ENCODE results near the gene INSR. TPM values are rescaled to one million over a fixed set of nuclear protein-coding genes. Genes with fewer than 3 reads are reported as not detected.
A peak's percentile ranks its signal among the peaks of the same experiment; 100 is the strongest.

INSR gene
- total and polyA plus RNA-seq, 2 of the 8 experiments (the other 6 are each of a cell fraction or from before 2014, with no cell fraction given), result 13.1 to 48.7 TPM

- Histone ChIP-seq H3K4ac (replicated peaks; ENCODE audit: insufficient read length, low read depth, low read length) (no peak overlapping the region), H3K56ac (replicated peaks; ENCODE audit: insufficient read length, low read depth, low read length) (no peak overlapping the region), H2BK120ac (replicated peaks; ENCODE audit: low read depth, low read length) (no peak overlapping the region), H3K79me2 (ENCODE audit: control insufficient read depth in 1 of 2, insufficient read depth in 2 of 2, low read length in 2 of 2) (peaks cover 0 to 27% of the 10 kb centered on the region in 2 experiments; a peak in 3 of 4 replicates), H2AK5ac (ENCODE audit: low read depth, low read length) (no peak overlapping the region), H3K79me1 (ENCODE audit: low read depth, low read length) (peaks cover 9% of the 10 kb centered on the region), H2AFZ (ENCODE audit: low read length) (no peak overlapping the region), H3K23me2 (ENCODE audit: low read depth, low read length) (peaks cover 3% of the 10 kb centered on the region; the same call in 1 of the 2 replicates), H4K8ac (ENCODE audit: extremely low read depth, insufficient read depth, low read length) (peak overlapping the region; percentile 5; the same call in 1 of the 2 replicates), H2BK12ac (ENCODE audit: low read depth, low read length) (no peak overlapping the region), H2BK5ac (ENCODE audit: low read depth, low read length) (no peak overlapping the region), H4K20me1 (replicated peaks in 1 of 2; ENCODE audit: control insufficient read depth in 1 of 2, insufficient read depth in 2 of 2, low read length in 2 of 2) (peaks cover 2 to 9% of the 10 kb centered on the region in 2 experiments), H3K27ac (ENCODE audit: low read depth, low read length) (no peak overlapping the region), H4K91ac (replicated peaks; ENCODE audit: insufficient read length, low read length) (no peak overlapping the region), H3K4me2 (ENCODE audit: insufficient read depth in 1 of 2, low read depth in 2 of 2, low read length in 2 of 2) (no peak overlapping the region), H2BK20ac (ENCODE audit: low read length) (no peak overlapping the region), H3K9ac (replicated peaks in 1 of 4; ENCODE audit: extremely low read depth in 1 of 4, low read depth in 3 of 4, low read length in 3 of 4) (no peak overlapping the region), H4K5ac (ENCODE audit: insufficient read length, low read depth, low read length) (no peak overlapping the region), H3K4me1 (replicated peaks in 1 of 4; ENCODE audit: control insufficient read depth in 3 of 4, insufficient read depth in 4 of 4, low read length in 3 of 4) (no peaks in the 10 kb centered on the region), H3K36me3 (ENCODE audit: control insufficient read depth in 2 of 4, insufficient read depth in 4 of 4, low read length in 3 of 4) (peaks cover 4 to 11% (median 6%) of the 10 kb centered on the region in 4 experiments; a peak in 7 of 8 replicates), H2BK15ac (ENCODE audit: low read length) (no peak overlapping the region), H3K9me3 (ENCODE audit: insufficient read depth in 2 of 2, low read depth in 1 of 2, low read length in 1 of 2) (no peaks in the 10 kb centered on the region), H3K4me3 (ENCODE audit: extremely low read depth in 1 of 4, insufficient read depth in 2 of 4, low read depth in 3 of 4, low read length in 4 of 4) (no peak overlapping the region), H3K23ac (ENCODE audit: insufficient read length) (no peak overlapping the region), H3K14ac (ENCODE audit: insufficient read length) (no peak overlapping the region), H3K18ac (ENCODE audit: extremely low read depth, low read length) (no peak overlapping the region), H3K27me3 (replicated peaks in 1 of 4; ENCODE audit: control insufficient read depth in 3 of 4, extremely low read depth in 1 of 4, insufficient read depth in 3 of 4, low read length in 3 of 4) (no peaks in the 10 kb centered on the region)
- no peak for DNase-seq (ENCODE audit: low read depth in 1 of 2, low spot score in 2 of 2)
- no peak for FAIRE-seq
- 90% methylated on average over 7 of the region's 7 CpGs; no CpG with 5 or more reads in 1 of the 2 experiments for WGBS, 2 experiments (ENCODE audit: extremely low coverage in 1 of 2, insufficient coverage in 1 of 2, insufficient read length in 1 of 2, insufficient replicate concordance in 2 of 2, low coverage in 1 of 2, low lambda C conversion rate in 2 of 2, missing lambda C conversion rate in 1 of 2)
- ChIA-PET CTCF (ENCODE audit: partially characterized antibody) (interaction anchor here (1.6 kb wide), 1 partner anchor 20 kb away, joined by 4 read pairs; no protein-coding TSS in a partner anchor), POLR2A (ENCODE audit: partially characterized antibody) (no interaction called here)
- TF ChIP-seq KDM5A (IDR thresholded peaks at IDR 0.05; ENCODE audit: low read length) (no peak), EGR1 (IDR thresholded peaks at IDR 0.05; ENCODE audit: borderline replicate concordance, low read depth, low read length) (no peak), RFX5 (IDR thresholded peaks at IDR 0.05; ENCODE audit: borderline replicate concordance, low read depth, low read length) (no peak), MAX (IDR thresholded peaks at IDR 0.05) (no peak), NANOG (IDR thresholded peaks at IDR 0.05; ENCODE audit: insufficient read depth, low read depth, low read length, poor library complexity, severe bottlenecking) (no peak), EZH2 (IDR thresholded peaks at IDR 0.05; ENCODE audit: low read depth, low read length, severe bottlenecking) (no peak), SP1 (IDR thresholded peaks at IDR 0.05; ENCODE audit: low read depth, low read length) (no peak), HDAC6 (IDR thresholded peaks at IDR 0.05; ENCODE audit: low read depth, low read length) (no peak), POLR2A (IDR thresholded peaks at IDR 0.05; ENCODE audit: control extremely low read depth in 1 of 2, low read depth in 2 of 2, low read length in 2 of 2) (no peak), CEBPB (IDR thresholded peaks at IDR 0.05; ENCODE audit: low read depth, low read length) (no peak), E2F6 (IDR thresholded peaks at IDR 0.05) (no peak)
These were observed 27.4 kb downstream of the INSR start for GRCh38 chr19:7266832-7267231.

All from H1 (cell line).